Measurements from ENCODE around the gene MAST3. TPM values are rescaled to one million over a fixed set of nuclear protein-coding genes. Genes with fewer than 3 reads are reported as not detected.

MAST3 gene
- 18.4 TPM for total RNA-seq

GRCh38 chr19:18097217-18097992 is at the start of gene MAST3:
TSS of gene MAST3 (plus strand) at chr19:18097778. CDS start at chr19:18097793, 15 bp downstream.
- ATAC-seq (peak; percentile 96), DNase-seq (ENCODE audit: low spot score) (peak; percentile 93)

- DNase-seq (ENCODE audit: low spot score) (peak; percentile 98), ATAC-seq (peak; percentile 75)
Measured at GRCh38 chr19:18049385-18049784, 48.2 kb upstream of the MAST3 start.

- peak; percentile 85 for DNase-seq (ENCODE audit: low spot score)
- peak; percentile 82 for ATAC-seq
Measured at GRCh38 chr19:18051887-18052286, 45.7 kb upstream of the MAST3 start.

- no peak for DNase-seq (ENCODE audit: low spot score)
Measured at GRCh38 chr19:18053576-18054219, 43.9 kb upstream of the MAST3 start.

GRCh38 chr19:18055967-18056366 is 41.6 kb upstream of the MAST3 start:
- no peak for DNase-seq (ENCODE audit: low spot score)
- no peak for ATAC-seq

More at GRCh38 chr19:18053576-18054219, 43.9 kb upstream of the MAST3 start:
- ATAC-seq, result no peak

- DNase-seq (ENCODE audit: low spot score) (peak; percentile 66), ATAC-seq (peak; percentile 76)
Measured at GRCh38 chr19:18057557-18057956, 40.0 kb upstream of the MAST3 start.

- ATAC-seq (peak; percentile 94), DNase-seq (ENCODE audit: low spot score) (peak; percentile 80)
Measured at GRCh38 chr19:18058208-18059009, 39.2 kb upstream of the MAST3 start.

- DNase-seq (ENCODE audit: low spot score), result no peak
- ATAC-seq, result no peak
Measured at GRCh38 chr19:18059297-18059696, 38.3 kb upstream of the MAST3 start.

GRCh38 chr19:18059902-18060301 is 37.7 kb upstream of the MAST3 start:
- ATAC-seq, result no peak
- no peak for DNase-seq (ENCODE audit: low spot score)

GRCh38 chr19:18060472-18060871 is 37.1 kb upstream of the MAST3 start:
- ATAC-seq, result no peak
- no peak for DNase-seq (ENCODE audit: low spot score)

GRCh38 chr19:18062028-18062427 is 35.5 kb upstream of the MAST3 start:
- ATAC-seq, result no peak
- DNase-seq (ENCODE audit: low spot score), result no peak

- DNase-seq (ENCODE audit: low spot score) (no peak), ATAC-seq (peak; percentile 90)
Measured at GRCh38 chr19:18063463-18063862, 34.1 kb upstream of the MAST3 start.

GRCh38 chr19:18065173-18065495 is 32.4 kb upstream of the MAST3 start:
- ATAC-seq (no peak), DNase-seq (ENCODE audit: low spot score) (no peak)

GRCh38 chr19:18068395-18068794 is 29.2 kb upstream of the MAST3 start:
- ATAC-seq, result no peak
- DNase-seq (ENCODE audit: low spot score), result no peak

GRCh38 chr19:18069383-18069782 is 28.2 kb upstream of the MAST3 start:
- no peak for DNase-seq (ENCODE audit: low spot score)
- ATAC-seq, result no peak

- ATAC-seq (no peak), DNase-seq (ENCODE audit: low spot score) (no peak)
Measured at GRCh38 chr19:18070181-18070580, 27.4 kb upstream of the MAST3 start.

- DNase-seq (ENCODE audit: low spot score) (no peak), ATAC-seq (no peak)
Measured at GRCh38 chr19:18072335-18072734, 25.2 kb upstream of the MAST3 start.

GRCh38 chr19:18073197-18073596 is 24.4 kb upstream of the MAST3 start:
- DNase-seq (ENCODE audit: low spot score) (no peak), ATAC-seq (no peak)

GRCh38 chr19:18074192-18074591 is 23.4 kb upstream of the MAST3 start:
- ATAC-seq, result peak; percentile 33
- DNase-seq (ENCODE audit: low spot score), result no peak

GRCh38 chr19:18083929-18084684 is 13.5 kb upstream of the MAST3 start:
- ATAC-seq (no peak), DNase-seq (ENCODE audit: low spot score) (no peak)
